ENCODE data around the gene C1orf174. TPM values are rescaled to one million over a fixed set of nuclear protein-coding genes. Genes with fewer than 3 reads are reported as not detected.

Gene C1orf174
- total RNA-seq (2022; extraction: Qiagen RNA extraction), result 22.2 to 24.8 TPM (median 23.1 TPM) in 5 replicates

GRCh38 chr1:3900150-3900968, at the start of gene C1orf174:
TSS of gene C1orf174 (minus strand) at chr1:3900272. CDS start at chr1:3900186, 86 bp downstream.

GRCh38 chr1:3856923-3857790, 42.9 kb downstream of the C1orf174 start, which contains the start of the genes CEP104 and DFFB:
TSS of gene CEP104 (minus strand) at chr1:3857211. CDS start at chr1:3852407, 4,804 bp downstream.
TSS of gene DFFB (plus strand) at chr1:3857476. CDS start at chr1:3857604, 128 bp downstream.

Other genes starting within 250 kb of the C1orf174 start
- gene TP73, start 247.8 kb downstream of the C1orf174 start, total RNA-seq (2022; extraction: Qiagen RNA extraction), result 0.72 to 0.90 TPM (median 0.78 TPM) in 5 replicates
- gene CCDC27, start 147.8 kb downstream of the C1orf174 start, total RNA-seq (2022; extraction: Qiagen RNA extraction), result not detected in 5 replicates
- 0.89 to 2.2 TPM (median 1.5 TPM) in 5 replicates for gene SMIM1, start 127.5 kb downstream of the C1orf174 start, total RNA-seq (2022; extraction: Qiagen RNA extraction)
- 28.3 to 34.2 TPM (median 31.2 TPM) in 5 replicates for gene LRRC47, start 103.8 kb downstream of the C1orf174 start, total RNA-seq (2022; extraction: Qiagen RNA extraction)
- gene CEP104, start 43.1 kb downstream of the C1orf174 start, total RNA-seq (2022; extraction: Qiagen RNA extraction), result 14.1 to 17.4 TPM (median 16.7 TPM) in 5 replicates
- 2.9 to 4.3 TPM (median 3.4 TPM) in 5 replicates for gene DFFB, start 42.8 kb downstream of the C1orf174 start, total RNA-seq (2022; extraction: Qiagen RNA extraction)

Measured in A549 treated with AZD2906 at 1 μM for 4 hours (cell line).